ENCODE results near the gene TAGAP.
"Not testable (repeated sequence)": the region's sequence is repeated elsewhere in the genome, so short reads cannot be mapped to it uniquely, and the experiment has no call there.

The TAGAP gene

DNA sequence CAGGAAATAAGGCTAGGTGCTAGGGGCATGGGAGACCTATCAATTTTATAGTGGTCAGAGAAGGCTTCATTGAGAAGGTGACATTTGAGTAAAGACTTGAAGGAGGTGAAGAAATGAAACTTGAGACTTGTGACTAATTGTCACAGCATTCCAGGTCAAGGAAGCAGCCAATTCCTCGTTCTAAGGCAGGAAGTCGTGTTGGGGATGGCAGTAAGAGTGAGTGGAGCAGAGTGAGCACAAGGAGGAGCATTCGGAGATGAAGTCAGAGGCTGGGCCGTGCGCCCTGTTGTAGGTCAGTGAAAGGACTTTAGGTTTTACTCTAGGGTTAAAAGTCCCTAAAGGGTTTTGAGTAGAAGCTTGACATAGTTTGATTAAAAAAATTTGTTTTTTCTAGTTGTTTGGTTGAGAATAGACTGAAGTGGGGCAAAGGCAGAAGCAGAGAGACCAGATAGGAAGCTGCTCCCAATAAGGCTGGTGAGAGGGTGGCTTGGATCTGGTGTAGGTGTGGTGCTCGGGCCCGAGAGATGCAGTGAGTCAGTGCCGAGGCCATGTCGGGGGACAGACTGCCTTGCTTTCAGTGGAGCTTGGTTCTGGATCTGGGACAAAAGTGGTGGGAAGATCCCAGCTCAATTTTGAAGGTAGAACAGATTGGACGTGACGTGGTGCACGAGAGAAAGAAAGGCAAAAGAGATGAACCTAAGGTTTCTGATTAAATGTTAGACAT, 42.2 kb downstream of the TAGAP start:
- no peaks in the 10 kb centered on the region for H3K9me3 ChIP-seq (ENCODE audit: low read length)
- peaks cover 16% of the 10 kb centered on the region for H3K4me1 ChIP-seq (ENCODE audit: insufficient read depth, low read length)
- no peaks in the 10 kb centered on the region for H3K36me3 ChIP-seq (ENCODE audit: insufficient read depth, low read length)
- H3K4me3 ChIP-seq (ENCODE audit: low read depth in 1 of 2, low read length in 2 of 2) = no peak overlapping the region
- H3K9ac ChIP-seq (ENCODE audit: low read length) = no peak overlapping the region
- H3K27ac ChIP-seq (ENCODE audit: low read depth, low read length) = no peak overlapping the region
- no peaks in the 10 kb centered on the region for H3K27me3 ChIP-seq (ENCODE audit: control insufficient read depth in 1 of 2, insufficient read depth in 2 of 2, low read length in 2 of 2)

DNA sequence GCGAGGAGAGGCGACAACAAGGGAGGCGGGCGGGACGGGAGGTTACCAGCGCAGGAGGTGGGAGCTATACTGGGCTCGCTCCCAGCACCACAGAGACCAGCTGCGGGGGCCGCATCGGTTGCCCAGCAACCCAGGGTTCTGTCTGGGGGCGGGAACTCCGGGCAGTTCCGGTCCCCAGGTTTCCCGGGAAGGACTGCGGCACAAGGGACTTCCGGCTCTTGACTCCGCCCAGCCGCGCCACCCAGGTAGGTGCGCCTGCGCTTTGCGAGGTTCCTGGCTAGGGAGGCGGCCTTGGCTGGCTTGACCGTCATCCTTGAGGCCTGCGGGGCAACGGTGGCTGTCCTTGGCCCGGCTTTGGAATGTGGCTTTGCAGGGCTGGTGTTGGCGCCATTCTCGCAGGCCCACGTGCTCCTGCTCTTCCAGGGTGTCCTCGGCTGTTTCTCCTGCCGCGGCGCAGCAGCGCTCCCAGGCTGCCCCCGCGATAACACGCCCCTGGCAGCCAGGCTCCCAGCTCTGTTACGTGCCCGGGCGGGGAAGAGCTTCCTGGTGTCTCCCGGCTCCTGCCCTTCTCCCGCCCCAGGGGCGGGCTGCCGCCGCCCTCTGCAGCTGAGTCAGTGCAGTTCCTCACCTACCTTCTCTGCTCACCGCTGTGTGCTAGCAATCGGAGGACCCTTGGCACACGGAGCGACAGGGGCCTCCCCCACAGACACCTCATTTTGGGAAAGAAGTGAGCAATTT, 45.0 kb downstream of the TAGAP start, which contains the start of gene RSPH3:
TSS of gene RSPH3 (minus strand) at position 537 of the 738 bp plus-strand sequence. CDS start 652 bp downstream, outside the sequence.
- Histone ChIP-seq H3K4me3 (ENCODE audit: low read depth in 1 of 2, low read length in 2 of 2) (peak within 1 kb of the TSS; percentile 85 to 86), H3K9me3 (ENCODE audit: low read length) (no peaks in the 10 kb centered on the region), H3K9ac (ENCODE audit: low read length) (peak within 1 kb of the TSS; percentile 43), H3K27ac (ENCODE audit: low read depth, low read length) (peak within 1 kb of the TSS; percentile 93), H3K4me1 (ENCODE audit: insufficient read depth, low read length) (peaks cover 16% of the 10 kb centered on the region), H3K36me3 (ENCODE audit: insufficient read depth, low read length) (no peaks in the 10 kb centered on the region), H3K27me3 (ENCODE audit: control insufficient read depth in 1 of 2, insufficient read depth in 2 of 2, low read length in 2 of 2) (no peaks in the 10 kb centered on the region)

DNA sequence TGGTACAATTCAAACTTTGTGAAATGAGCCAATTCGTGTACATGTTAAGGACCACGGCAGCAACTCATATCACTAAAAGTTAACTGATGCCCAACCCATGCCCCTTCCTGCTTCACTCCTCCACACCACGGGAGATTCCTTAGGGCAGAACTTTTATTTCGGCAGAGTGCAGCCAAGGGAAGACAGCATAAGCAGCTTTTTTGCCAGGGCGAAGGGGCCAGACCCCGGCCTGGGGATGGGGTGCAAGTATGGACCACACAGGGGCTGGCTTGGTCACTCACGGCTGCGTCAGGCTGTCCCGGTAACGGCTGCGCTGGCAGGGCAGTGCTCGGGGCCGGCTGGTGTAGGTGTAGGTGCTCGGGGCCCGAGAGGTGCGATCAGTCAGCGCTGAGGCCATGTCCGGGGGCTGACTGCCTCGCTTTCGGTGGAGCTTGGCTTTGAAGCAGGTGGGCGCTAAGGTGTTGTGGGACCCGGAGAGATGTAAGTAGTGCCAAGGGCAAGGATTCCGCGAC, 45.6 kb downstream of the TAGAP start:
- peak overlapping the region; percentile 43 for H3K9ac ChIP-seq (ENCODE audit: low read length)
- H3K4me1 ChIP-seq (ENCODE audit: insufficient read depth, low read length) = peaks cover 16% of the 10 kb centered on the region
- no peaks in the 10 kb centered on the region for H3K9me3 ChIP-seq (ENCODE audit: low read length)
- H3K36me3 ChIP-seq (ENCODE audit: insufficient read depth, low read length) = no peaks in the 10 kb centered on the region
- no peaks in the 10 kb centered on the region for H3K27me3 ChIP-seq (ENCODE audit: control insufficient read depth in 1 of 2, insufficient read depth in 2 of 2, low read length in 2 of 2)
- H3K27ac ChIP-seq (ENCODE audit: low read depth, low read length) = peak overlapping the region; percentile 93
- peak overlapping the region; percentile 85 to 86 for H3K4me3 ChIP-seq (ENCODE audit: low read depth in 1 of 2, low read length in 2 of 2)

DNA sequence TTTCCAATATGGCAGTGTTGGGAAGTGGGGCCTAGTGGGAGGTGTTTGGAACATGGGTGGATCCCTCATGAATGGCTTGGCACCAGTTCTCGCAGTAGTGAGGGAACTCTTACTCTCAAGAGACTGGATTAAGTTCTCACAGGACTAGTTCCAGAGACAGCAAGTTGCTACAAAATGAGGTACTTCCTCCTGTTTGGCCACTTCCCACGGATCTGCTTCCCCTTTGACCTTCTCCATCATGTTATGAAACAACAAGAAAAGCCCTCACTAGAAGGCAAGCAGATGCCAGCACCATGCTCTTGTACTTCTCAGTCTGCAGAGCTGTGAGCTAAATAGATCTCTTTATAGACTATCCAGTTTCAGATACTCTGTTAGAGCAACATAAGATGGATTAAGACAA, 47.9 kb downstream of the TAGAP start:
- peaks cover 4% of the 10 kb centered on the region for H3K36me3 ChIP-seq (ENCODE audit: insufficient read depth, low read length)
- no peaks in the 10 kb centered on the region for H3K9me3 ChIP-seq (ENCODE audit: low read length)
- H3K27me3 ChIP-seq (ENCODE audit: control insufficient read depth in 1 of 2, insufficient read depth in 2 of 2, low read length in 2 of 2) = no peaks in the 10 kb centered on the region
- H3K4me3 ChIP-seq (ENCODE audit: low read depth in 1 of 2, low read length in 2 of 2) = no peak overlapping the region
- peaks cover 16% of the 10 kb centered on the region for H3K4me1 ChIP-seq (ENCODE audit: insufficient read depth, low read length)
- no peak overlapping the region for H3K9ac ChIP-seq (ENCODE audit: low read length)
- H3K27ac ChIP-seq (ENCODE audit: low read depth, low read length) = no peak overlapping the region

DNA sequence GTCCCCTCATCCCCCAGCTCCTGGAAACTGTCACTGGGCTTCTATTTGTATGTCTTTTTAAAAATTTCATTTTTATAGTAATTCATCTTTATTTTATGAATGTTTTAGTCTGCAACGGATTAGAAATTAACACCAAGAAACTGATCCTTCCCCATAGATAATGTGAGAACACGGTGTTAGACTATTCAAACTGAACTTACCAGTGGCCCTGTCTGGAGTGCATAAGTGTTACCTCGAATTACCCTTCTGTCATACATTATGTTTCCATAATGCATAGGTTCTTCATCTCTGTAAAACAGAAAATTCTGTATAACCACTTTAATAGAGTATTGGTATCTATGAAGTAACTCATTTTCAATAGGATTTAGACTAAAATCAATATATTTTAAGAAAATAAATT, 51.2 kb downstream of the TAGAP start:
- no peak overlapping the region for H3K4me3 ChIP-seq (ENCODE audit: low read depth in 1 of 2, low read length in 2 of 2)
- H3K27me3 ChIP-seq (ENCODE audit: control insufficient read depth in 1 of 2, insufficient read depth in 2 of 2, low read length in 2 of 2) = no peaks in the 10 kb centered on the region
- no peaks in the 10 kb centered on the region for H3K9me3 ChIP-seq (ENCODE audit: low read length)
- H3K36me3 ChIP-seq (ENCODE audit: insufficient read depth, low read length) = peaks cover 4% of the 10 kb centered on the region
- H3K27ac ChIP-seq (ENCODE audit: low read depth, low read length) = no peak overlapping the region
- no peak overlapping the region for H3K9ac ChIP-seq (ENCODE audit: low read length)
- H3K4me1 ChIP-seq (ENCODE audit: insufficient read depth, low read length) = no peaks in the 10 kb centered on the region

DNA sequence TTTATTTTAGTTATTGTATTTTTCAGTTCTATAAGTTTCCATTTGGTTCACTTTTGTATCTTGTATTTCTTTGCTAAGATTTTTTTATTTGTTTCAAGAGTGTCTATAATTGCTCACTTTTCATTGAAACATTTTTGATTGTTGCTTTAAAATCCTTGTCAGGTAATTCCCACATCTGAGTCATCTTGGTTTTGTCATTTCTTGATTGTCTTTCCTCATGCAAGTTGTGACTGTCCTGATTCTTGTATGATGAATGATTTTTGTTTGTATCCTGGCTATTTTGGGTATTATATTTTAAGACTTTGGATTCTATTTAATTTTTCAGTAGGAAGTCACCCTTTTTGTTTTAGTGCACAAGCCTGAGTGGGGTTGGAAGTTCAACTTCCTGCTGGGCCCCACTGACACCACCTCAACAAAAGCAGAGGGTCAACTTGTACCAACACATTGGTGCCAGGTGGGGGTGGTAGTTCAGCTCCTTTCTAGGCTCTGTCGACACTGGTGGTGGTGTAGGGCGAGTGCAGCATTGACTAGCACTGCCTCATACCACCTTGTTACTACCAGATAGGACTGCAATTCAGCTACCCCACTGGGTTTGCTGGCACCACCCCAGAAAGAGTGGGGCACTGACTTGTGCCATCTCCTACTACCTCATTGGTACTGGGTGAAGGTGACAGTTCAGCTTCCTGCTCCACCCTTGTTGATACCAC, 53.6 kb downstream of the TAGAP start:
- no peaks in the 10 kb centered on the region for H3K4me1 ChIP-seq (ENCODE audit: insufficient read depth, low read length)
- no peak overlapping the region for H3K4me3 ChIP-seq (ENCODE audit: low read depth in 1 of 2, low read length in 2 of 2)
- no peaks in the 10 kb centered on the region for H3K27me3 ChIP-seq (ENCODE audit: control insufficient read depth in 1 of 2, insufficient read depth in 2 of 2, low read length in 2 of 2)
- H3K36me3 ChIP-seq (ENCODE audit: insufficient read depth, low read length) = peaks cover 4% of the 10 kb centered on the region
- no peak overlapping the region for H3K9ac ChIP-seq (ENCODE audit: low read length)
- no peak overlapping the region for H3K27ac ChIP-seq (ENCODE audit: low read depth, low read length)
- H3K9me3 ChIP-seq (ENCODE audit: low read length) = no peaks in the 10 kb centered on the region

DNA sequence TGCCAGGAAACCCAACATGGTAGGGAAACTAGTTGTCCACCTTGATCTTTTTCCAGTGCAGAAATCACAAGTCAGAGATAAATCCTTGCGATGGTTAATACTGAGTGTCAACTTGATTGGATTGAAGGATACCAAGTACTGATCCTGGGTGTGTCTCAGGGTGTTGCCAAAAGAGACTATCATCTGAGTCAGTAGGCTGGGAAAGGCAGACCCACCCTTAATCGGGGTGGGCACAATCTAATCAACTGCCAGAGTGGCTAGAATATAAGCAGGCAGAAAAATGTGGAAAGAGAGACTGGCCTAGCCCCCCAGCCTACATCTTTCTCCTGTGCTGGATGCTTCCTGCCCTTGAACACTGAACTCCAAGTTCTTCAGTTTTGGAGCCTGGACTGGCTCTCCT, 55.1 kb downstream of the TAGAP start:
- not testable (repeated sequence) for H3K36me3 ChIP-seq (ENCODE audit: insufficient read depth, low read length); H3K9ac ChIP-seq (ENCODE audit: low read length); H3K4me3 ChIP-seq (ENCODE audit: low read depth in 1 of 2, low read length in 2 of 2); H3K27ac ChIP-seq (ENCODE audit: low read depth, low read length); H3K27me3 ChIP-seq (ENCODE audit: control insufficient read depth in 1 of 2, insufficient read depth in 2 of 2, low read length in 2 of 2); H3K4me1 ChIP-seq (ENCODE audit: insufficient read depth, low read length); H3K9me3 ChIP-seq (ENCODE audit: low read length)

DNA sequence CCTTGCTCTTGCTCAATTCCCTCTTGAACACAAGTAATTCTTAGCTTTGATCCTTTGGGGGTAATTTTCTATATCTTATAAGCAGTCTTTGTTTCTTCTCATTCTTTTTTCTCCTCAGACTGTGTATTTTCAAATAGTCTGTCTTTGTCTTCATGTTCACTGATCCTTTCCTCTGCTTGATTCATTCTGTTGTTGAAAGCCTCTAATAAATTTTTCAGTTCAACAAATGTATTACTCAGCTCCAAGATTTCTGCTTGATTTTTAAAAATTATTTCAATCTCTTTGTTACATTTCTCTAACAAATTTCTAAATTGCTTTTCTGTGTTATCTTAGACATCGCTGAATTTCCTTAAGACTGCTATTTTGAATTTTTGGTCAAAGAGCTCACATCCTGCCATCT, 56.3 kb downstream of the TAGAP start:
- H3K4me1 ChIP-seq (ENCODE audit: insufficient read depth, low read length) = no peaks in the 10 kb centered on the region
- H3K36me3 ChIP-seq (ENCODE audit: insufficient read depth, low read length) = peaks cover 4% of the 10 kb centered on the region
- H3K27me3 ChIP-seq (ENCODE audit: control insufficient read depth in 1 of 2, insufficient read depth in 2 of 2, low read length in 2 of 2) = no peaks in the 10 kb centered on the region
- no peak overlapping the region for H3K9ac ChIP-seq (ENCODE audit: low read length)
- H3K9me3 ChIP-seq (ENCODE audit: low read length) = no peaks in the 10 kb centered on the region
- no peak overlapping the region for H3K4me3 ChIP-seq (ENCODE audit: low read depth in 1 of 2, low read length in 2 of 2)
- no peak overlapping the region for H3K27ac ChIP-seq (ENCODE audit: low read depth, low read length)

DNA sequence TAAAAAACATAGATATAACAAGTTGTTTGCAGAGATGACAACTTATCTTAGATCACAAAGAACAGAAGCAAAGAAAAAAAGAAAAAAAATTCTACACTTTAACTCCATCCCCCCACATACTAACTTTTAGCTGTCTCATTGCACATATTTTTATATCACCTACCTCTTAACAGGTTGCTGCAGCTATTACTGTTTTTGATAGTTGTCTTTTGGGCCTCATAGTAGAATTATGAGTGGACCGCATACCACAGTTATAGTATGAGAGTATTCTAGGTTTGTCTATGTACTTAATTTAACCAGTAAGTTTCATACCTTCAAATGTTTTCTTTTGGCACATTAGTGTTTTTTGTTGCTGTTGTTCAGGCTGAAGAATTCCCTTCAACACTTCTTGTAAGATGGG, 57.1 kb downstream of the TAGAP start:
- H3K27me3 ChIP-seq (ENCODE audit: control insufficient read depth in 1 of 2, insufficient read depth in 2 of 2, low read length in 2 of 2) = no peaks in the 10 kb centered on the region
- H3K9ac ChIP-seq (ENCODE audit: low read length) = no peak overlapping the region
- H3K9me3 ChIP-seq (ENCODE audit: low read length) = no peaks in the 10 kb centered on the region
- no peak overlapping the region for H3K4me3 ChIP-seq (ENCODE audit: low read depth in 1 of 2, low read length in 2 of 2)
- no peaks in the 10 kb centered on the region for H3K4me1 ChIP-seq (ENCODE audit: insufficient read depth, low read length)
- H3K36me3 ChIP-seq (ENCODE audit: insufficient read depth, low read length) = peaks cover 3% of the 10 kb centered on the region
- H3K27ac ChIP-seq (ENCODE audit: low read depth, low read length) = no peak overlapping the region
